Measurements from ENCODE around the gene ITGAX. TPM values are rescaled to one million over a fixed set of nuclear protein-coding genes. Genes with fewer than 3 reads are reported as not detected.

The ITGAX gene
- total and polyA plus RNA-seq, 2 of the 8 experiments (the other 6 are each of a cell fraction or from before 2014, with no cell fraction given), result 0.30 TPM; not detected in 1

DNA sequence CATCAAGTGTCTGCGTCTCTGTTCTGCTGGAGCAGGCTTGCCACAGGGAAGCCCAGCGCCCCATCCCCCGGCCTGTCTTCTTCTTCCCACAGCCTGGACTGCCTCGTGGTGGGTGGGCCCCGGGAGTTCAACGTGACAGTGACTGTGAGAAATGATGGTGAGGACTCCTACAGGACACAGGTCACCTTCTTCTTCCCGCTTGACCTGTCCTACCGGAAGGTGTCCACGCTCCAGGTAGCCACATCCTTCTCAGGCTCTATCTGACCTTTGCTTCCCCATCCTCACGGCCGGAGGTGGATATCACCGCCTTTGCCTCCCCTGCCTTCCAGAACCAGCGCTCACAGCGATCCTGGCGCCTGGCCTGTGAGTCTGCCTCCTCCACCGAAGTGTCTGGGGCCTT is 29.8 kb upstream of the ITGAX start:
- no peak for FAIRE-seq
- Histone ChIP-seq H2BK12ac (ENCODE audit: low read depth, low read length) (no peak overlapping the region), H3K9ac (replicated peaks in 1 of 4; ENCODE audit: extremely low read depth in 1 of 4, low read depth in 3 of 4, low read length in 3 of 4) (no peak overlapping the region)
- TF ChIP-seq BRCA1 (IDR thresholded peaks at IDR 0.05; ENCODE audit: low read depth, low read length) (no peak), YY1 (IDR thresholded peaks at IDR 0.05; ENCODE audit: low read depth, low read length) (no peak), NRF1 (IDR thresholded peaks at IDR 0.05; ENCODE audit: low read depth, low read length) (no peak), PHF8 (conservative IDR thresholded peaks at IDR 0.05; ENCODE audit: low read depth, low read length) (no peak), POU5F1 (IDR thresholded peaks at IDR 0.05; ENCODE audit: low read depth, low read length) (no peak), SAP30 (IDR thresholded peaks at IDR 0.05; ENCODE audit: insufficient read depth, insufficient replicate concordance, low read length) (no peak), EP300 (IDR thresholded peaks at IDR 0.05; ENCODE audit: borderline replicate concordance in 1 of 2, low read depth in 2 of 2, low read length in 2 of 2) (no peak), TCF12 (IDR thresholded peaks at IDR 0.05; ENCODE audit: low read depth, low read length) (no peak), RAD21 (IDR thresholded peaks at IDR 0.05 in 1 of 2, conservative IDR thresholded peaks at IDR 0.05 in 1 of 2; ENCODE audit: low read depth in 2 of 2, low read length in 2 of 2) (no peak), ZNF274 (IDR thresholded peaks at IDR 0.05; ENCODE audit: borderline replicate concordance, extremely low read depth, low read length) (no peak)
- TF ChIP-seq, protein P1, sequence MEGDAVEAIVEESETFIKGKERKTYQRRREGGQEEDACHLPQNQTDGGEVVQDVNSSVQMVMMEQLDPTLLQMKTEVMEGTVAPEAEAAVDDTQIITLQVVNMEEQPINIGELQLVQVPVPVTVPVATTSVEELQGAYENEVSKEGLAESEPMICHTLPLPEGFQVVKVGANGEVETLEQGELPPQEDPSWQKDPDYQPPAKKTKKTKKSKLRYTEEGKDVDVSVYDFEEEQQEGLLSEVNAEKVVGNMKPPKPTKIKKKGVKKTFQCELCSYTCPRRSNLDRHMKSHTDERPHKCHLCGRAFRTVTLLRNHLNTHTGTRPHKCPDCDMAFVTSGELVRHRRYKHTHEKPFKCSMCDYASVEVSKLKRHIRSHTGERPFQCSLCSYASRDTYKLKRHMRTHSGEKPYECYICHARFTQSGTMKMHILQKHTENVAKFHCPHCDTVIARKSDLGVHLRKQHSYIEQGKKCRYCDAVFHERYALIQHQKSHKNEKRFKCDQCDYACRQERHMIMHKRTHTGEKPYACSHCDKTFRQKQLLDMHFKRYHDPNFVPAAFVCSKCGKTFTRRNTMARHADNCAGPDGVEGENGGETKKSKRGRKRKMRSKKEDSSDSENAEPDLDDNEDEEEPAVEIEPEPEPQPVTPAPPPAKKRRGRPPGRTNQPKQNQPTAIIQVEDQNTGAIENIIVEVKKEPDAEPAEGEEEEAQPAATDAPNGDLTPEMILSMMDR (IDR thresholded peaks at IDR 0.05; ENCODE audit: control extremely low read depth in 1 of 3, insufficient read depth in 1 of 3, low read depth in 1 of 3, low read length in 3 of 3), result no peak

More for the DNA sequence above, 29.8 kb upstream of the ITGAX start:
- no peak overlapping the region for H3K56ac ChIP-seq (replicated peaks; ENCODE audit: insufficient read length, low read depth, low read length)
- no peak overlapping the region for H2BK5ac ChIP-seq (ENCODE audit: low read depth, low read length)
- H3K27ac ChIP-seq (ENCODE audit: low read depth, low read length), result no peak overlapping the region
- no peaks in the 10 kb centered on the region; the same call in 1 of the 2 replicates for H3K79me1 ChIP-seq (ENCODE audit: low read depth, low read length)
- H3K4me2 ChIP-seq (ENCODE audit: insufficient read depth in 1 of 2, low read depth in 2 of 2, low read length in 2 of 2), result no peak overlapping the region
- no peak overlapping the region for H3K23ac ChIP-seq (ENCODE audit: insufficient read length)
- H3K36me3 ChIP-seq (ENCODE audit: control insufficient read depth in 2 of 4, insufficient read depth in 4 of 4, low read length in 3 of 4), result no peaks in the 10 kb centered on the region
- no peak overlapping the region for H3K4me3 ChIP-seq (ENCODE audit: extremely low read depth in 1 of 4, insufficient read depth in 2 of 4, low read depth in 3 of 4, low read length in 4 of 4)
- no peak overlapping the region for H2BK20ac ChIP-seq (ENCODE audit: low read length)
- no peak overlapping the region for H2AFZ ChIP-seq (ENCODE audit: low read length)
- H4K91ac ChIP-seq (replicated peaks; ENCODE audit: insufficient read length, low read length), result no peak overlapping the region
- ChIA-PET CTCF (ENCODE audit: partially characterized antibody) (no interaction called here), POLR2A (ENCODE audit: partially characterized antibody) (no interaction called here)
- no peak overlapping the region for H2BK120ac ChIP-seq (replicated peaks; ENCODE audit: low read depth, low read length)
- H4K5ac ChIP-seq (ENCODE audit: insufficient read length, low read depth, low read length), result no peak overlapping the region
- DNase-seq (ENCODE audit: low read depth in 1 of 2, low spot score in 2 of 2), result no peak
- H2AK5ac ChIP-seq (ENCODE audit: low read depth, low read length), result no peak overlapping the region
- H3K14ac ChIP-seq (ENCODE audit: insufficient read length), result no peak overlapping the region
- H3K18ac ChIP-seq (ENCODE audit: extremely low read depth, low read length), result no peak overlapping the region
- no peak overlapping the region for H2BK15ac ChIP-seq (ENCODE audit: low read length)
- H4K20me1 ChIP-seq (replicated peaks in 1 of 2; ENCODE audit: control insufficient read depth in 1 of 2, insufficient read depth in 2 of 2, low read length in 2 of 2), result peaks cover 0 to 5% of the 10 kb centered on the region in 2 experiments
- H3K27me3 ChIP-seq (replicated peaks in 1 of 4; ENCODE audit: control insufficient read depth in 3 of 4, extremely low read depth in 1 of 4, insufficient read depth in 3 of 4, low read length in 3 of 4), result peaks cover 0 to 10% (median 8%) of the 10 kb centered on the region in 4 experiments; a peak in 5 of 7 replicates
- H3K79me2 ChIP-seq (ENCODE audit: control insufficient read depth in 1 of 2, insufficient read depth in 2 of 2, low read length in 2 of 2), result no peaks in the 10 kb centered on the region
- H3K23me2 ChIP-seq (ENCODE audit: low read depth, low read length), result peaks cover 6% of the 10 kb centered on the region
- no peak overlapping the region for H3K4ac ChIP-seq (replicated peaks; ENCODE audit: insufficient read length, low read depth, low read length)
- peaks cover 0 to 15% (median 5%) of the 10 kb centered on the region in 4 experiments; a peak in 5 of 7 replicates for H3K4me1 ChIP-seq (replicated peaks in 1 of 4; ENCODE audit: control insufficient read depth in 3 of 4, insufficient read depth in 4 of 4, low read length in 3 of 4)
- WGBS, 2 experiments (ENCODE audit: extremely low coverage in 1 of 2, insufficient coverage in 1 of 2, insufficient read length in 1 of 2, insufficient replicate concordance in 2 of 2, low coverage in 1 of 2, low lambda C conversion rate in 2 of 2, missing lambda C conversion rate in 1 of 2), result 88% methylated on average over 14 of the region's 16 CpGs; no CpG with 5 or more reads in 1 of the 2 experiments
- peak overlapping the region; percentile 28; the same call in 1 of the 2 replicates for H4K8ac ChIP-seq (ENCODE audit: extremely low read depth, insufficient read depth, low read length)
- peaks cover 4 to 5% of the 10 kb centered on the region in 2 experiments; a peak in 2 of 4 replicates for H3K9me3 ChIP-seq (ENCODE audit: insufficient read depth in 2 of 2, low read depth in 1 of 2, low read length in 1 of 2)

All from H1 (cell line).